Peyer's patch (tissue), 4 donors: Measurements from ENCODE around the gene RNF130.

Source experiments
- POLR2A ChIP-seq, 2 donors: fragments of 450-650 bp; IDR thresholded peaks; one replicate each; pipeline ENCODE4 v1.5.1; 2017; ENCODE audit warnings: antibody characterized with exemption in 2 of 2, mild to moderate bottlenecking in 2 of 2, moderate library complexity in 2 of 2
- TF ChIP-seq, protein P1 (sequence below), 6 experiments: fragments of 450-650 bp in 4 of 6; fragments of 200-600 bp in 2 of 6; sonication (generic) in 1 of 6; IDR thresholded peaks; one replicate each; pipeline ENCODE4 v1.5.1; 2017 to 2019; ENCODE audit warnings: antibody characterized with exemption in 6 of 6, mild to moderate bottlenecking in 3 of 6, moderate library complexity in 1 of 6

DNA sequence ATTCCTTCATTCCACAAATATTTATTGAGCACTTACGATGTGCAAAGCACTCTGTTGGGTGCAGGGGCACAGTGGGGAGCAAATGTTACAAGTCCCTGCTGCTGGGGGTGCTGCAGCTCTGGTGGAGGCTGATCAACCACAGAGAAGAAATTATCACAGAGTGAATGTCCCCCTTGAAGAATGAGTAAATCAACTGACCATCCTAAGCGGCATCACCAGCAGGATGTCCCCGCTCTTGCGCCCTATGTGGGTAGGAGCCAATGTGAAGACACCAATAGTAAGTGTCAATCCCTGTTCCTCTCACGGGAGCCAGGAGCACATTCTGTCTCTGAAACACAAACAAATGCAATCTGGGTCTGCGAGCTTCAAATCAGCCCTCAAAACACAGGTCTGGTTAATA, 116.5 kb downstream of the RNF130 start:
- TF ChIP-seq, protein P1, sequence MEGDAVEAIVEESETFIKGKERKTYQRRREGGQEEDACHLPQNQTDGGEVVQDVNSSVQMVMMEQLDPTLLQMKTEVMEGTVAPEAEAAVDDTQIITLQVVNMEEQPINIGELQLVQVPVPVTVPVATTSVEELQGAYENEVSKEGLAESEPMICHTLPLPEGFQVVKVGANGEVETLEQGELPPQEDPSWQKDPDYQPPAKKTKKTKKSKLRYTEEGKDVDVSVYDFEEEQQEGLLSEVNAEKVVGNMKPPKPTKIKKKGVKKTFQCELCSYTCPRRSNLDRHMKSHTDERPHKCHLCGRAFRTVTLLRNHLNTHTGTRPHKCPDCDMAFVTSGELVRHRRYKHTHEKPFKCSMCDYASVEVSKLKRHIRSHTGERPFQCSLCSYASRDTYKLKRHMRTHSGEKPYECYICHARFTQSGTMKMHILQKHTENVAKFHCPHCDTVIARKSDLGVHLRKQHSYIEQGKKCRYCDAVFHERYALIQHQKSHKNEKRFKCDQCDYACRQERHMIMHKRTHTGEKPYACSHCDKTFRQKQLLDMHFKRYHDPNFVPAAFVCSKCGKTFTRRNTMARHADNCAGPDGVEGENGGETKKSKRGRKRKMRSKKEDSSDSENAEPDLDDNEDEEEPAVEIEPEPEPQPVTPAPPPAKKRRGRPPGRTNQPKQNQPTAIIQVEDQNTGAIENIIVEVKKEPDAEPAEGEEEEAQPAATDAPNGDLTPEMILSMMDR (IDR thresholded peaks at IDR 0.05), result no peak
- TF ChIP-seq POLR2A (IDR thresholded peaks at IDR 0.05), result no peak
